Fibroblast of the aortic adventitia (primary cell): ENCODE measurements around the gene PAPLN. TPM values are rescaled to one million over a fixed set of nuclear protein-coding genes. Genes with fewer than 3 reads are reported as not detected.
"Not testable (repeated sequence)": the region's sequence is repeated elsewhere in the genome, so short reads cannot be mapped to it uniquely, and the experiment has no call there.

ENCODE experiments used
- DNase-seq: peaks from one replicate; pipeline ENCODE4 v3.0.0-alpha.2; 2010; ENCODE audit warnings: low read depth
- H3K4me3 ChIP-seq: 2 replicates; pipeline ENCODE4 v1.5.1; 2011; ENCODE audit warnings: low read depth, mild to moderate bottlenecking, control low read depth, low read length, moderate library complexity
- CTCF ChIP-seq: IDR thresholded peaks from 2 replicates; pipeline ENCODE4 v1.5.1; 2011; ENCODE audit warnings: mild to moderate bottlenecking, low read length, control low read depth, inconsistent platforms; ENCODE audit not compliant: insufficient read depth
- total RNA-seq: library from RNA; depleted of rRNA; stranded (reverse); fragments of >200 nt; gene quantifications from 2 replicates; pipeline ENCODE4 v1.2.3, GENCODE V29; 2012; ENCODE audit warnings: low replicate concordance

Gene PAPLN
- total RNA-seq, 1 donor = 3.0 TPM

GRCh38 chr14:73295198-73295796 is 58.0 kb downstream of the PAPLN start:
- TF ChIP-seq CTCF = peak; percentile 67
- H3K4me3 ChIP-seq = no peak overlapping the region
- peak; percentile 62 for DNase-seq

- no peak for DNase-seq
- no peak overlapping the region for H3K4me3 ChIP-seq
- no peak for TF ChIP-seq CTCF
Measured at GRCh38 chr14:73305499-73305898, 68.2 kb downstream of the PAPLN start.

GRCh38 chr14:73307261-73307660 is 70.0 kb downstream of the PAPLN start:
- no peak for DNase-seq
- no peak overlapping the region for H3K4me3 ChIP-seq
- TF ChIP-seq CTCF = no peak

- not testable (repeated sequence) for DNase-seq, H3K4me3 ChIP-seq
Measured at GRCh38 chr14:73309207-73309606, 71.9 kb downstream of the PAPLN start.

DNA sequence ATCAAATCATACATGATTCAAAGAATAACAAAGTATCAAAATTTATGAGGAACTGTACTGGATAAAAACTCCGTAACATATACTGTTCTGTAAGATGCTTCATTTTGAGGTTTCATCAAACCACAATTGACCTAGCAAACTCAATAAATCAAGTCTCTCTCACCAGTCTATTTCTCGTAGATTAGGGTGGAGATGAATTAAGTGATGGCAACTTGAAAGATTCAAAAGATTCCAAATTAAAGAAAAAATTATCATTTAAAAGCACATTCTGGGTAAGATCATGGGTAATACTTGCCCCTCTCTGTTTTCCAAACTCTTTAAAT is 74.4 kb downstream of the PAPLN start:
- TF ChIP-seq CTCF = no peak
- DNase-seq = no peak
- no peak overlapping the region for H3K4me3 ChIP-seq

DNA sequence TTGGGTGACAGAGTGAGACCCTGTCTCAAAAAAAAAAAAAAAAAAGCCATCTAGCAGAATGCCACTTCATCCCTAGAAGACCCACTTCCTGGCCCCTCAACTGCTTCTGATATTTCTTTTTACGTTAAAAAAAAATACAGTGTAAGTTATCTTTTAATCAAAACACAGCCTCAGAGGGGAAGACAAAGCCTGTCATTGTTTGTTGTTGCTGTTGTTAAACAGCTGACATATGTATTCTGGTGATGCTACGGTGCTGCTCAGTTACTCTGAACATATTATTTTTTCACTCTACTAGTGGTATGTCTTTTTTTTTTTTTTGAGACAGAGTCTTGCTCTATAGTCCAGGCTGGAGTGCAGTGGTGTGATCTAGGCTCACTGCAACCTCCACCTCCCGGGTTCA is 75.4 kb downstream of the PAPLN start:
- no peak overlapping the region for H3K4me3 ChIP-seq
- DNase-seq = no peak
- TF ChIP-seq CTCF = no peak

- TF ChIP-seq CTCF = no peak
- DNase-seq = no peak
Measured at GRCh38 chr14:73313151-73313550, 75.8 kb downstream of the PAPLN start.

More at GRCh38 chr14:73313151-73313550, 75.8 kb downstream of the PAPLN start:
- H3K4me3 ChIP-seq = no peak overlapping the region
